Activated B cell treated with CpG ODN at 0.5 μM for 24 hours (primary cell): ENCODE measurements around the gene BRF1. TPM values are rescaled to one million over a fixed set of nuclear protein-coding genes. Genes with fewer than 3 reads are reported as not detected.

ENCODE experiments used
- ATAC-seq: fragments of 200-7000 bp; cut with Tn5 transposase; one replicate; pipeline ENCODE4 v1.10.0; 2021; ENCODE audit warnings: low read depth, mild to moderate bottlenecking, moderate library complexity
- CTCF ChIA-PET: fragments of 350-600 bp; sonication (Branson Sonifier 250); formaldehyde crosslinking; loops from one replicate; lab custom pipeline; 2021; ENCODE audit warnings: antibody characterized with exemption; lab: Charles Lee
- POLR2A ChIA-PET: fragments of 350-600 bp; sonication (Branson Sonifier 250); formaldehyde crosslinking; loops from one replicate; lab custom pipeline; 2021; ENCODE audit warnings: antibody characterized with exemption; lab: Charles Lee
- DNase-seq: peaks from one replicate; pipeline ENCODE4 v3.0.0; 2022
- H3K27ac Mint-ChIP-seq: one replicate; pipeline ENCODE4 v1.8.0; 2020; ENCODE audit warnings: mixed read lengths
- H3K27me3 Mint-ChIP-seq: one replicate; pipeline ENCODE4 v1.8.0; 2021; ENCODE audit warnings: mixed read lengths
- H3K36me3 Mint-ChIP-seq: one replicate; pipeline ENCODE4 v1.8.0; 2021; ENCODE audit warnings: low read depth, mixed read lengths
- H3K4me1 Mint-ChIP-seq: one replicate; pipeline ENCODE4 v1.8.0; 2021; ENCODE audit warnings: mixed read lengths
- H3K4me3 Mint-ChIP-seq: one replicate; pipeline ENCODE4 v1.8.0; 2020; ENCODE audit warnings: mild to moderate bottlenecking, mixed read lengths
- H3K9me3 Mint-ChIP-seq: one replicate; pipeline ENCODE4 v1.8.0; 2020; ENCODE audit warnings: mixed read lengths
- CTCF ChIP-seq: fragments of 200-600 bp; IDR thresholded peaks from one replicate; pipeline ENCODE4 v1.8.0; 2022; ENCODE audit warnings: antibody characterized with exemption, mild to moderate bottlenecking
- intact Hi-C: fragments of 100-400 bp; cut with micrococcal nuclease; formaldehyde crosslinking; loops from one replicate; pipeline ENCODE4 v1.15.1; 2024
- total RNA-seq: library from RNA; stranded (reverse); gene quantifications from 2 replicates; pipeline ENCODE4 v1.2.3, GENCODE V29; 2022

The BRF1 gene
- total RNA-seq, 1 donor from 2014 or later, result 32.8 TPM

GRCh38 chr14:105185973-105186372, 114.8 kb downstream of the BRF1 start:
- CTCF ChIA-PET, result no interaction called here
- POLR2A ChIA-PET, result no interaction called here
- Mint-ChIP-seq H3K4me3 (no peak overlapping the region), H3K27me3 (peaks cover 16% of the 10 kb centered on the region), H3K9me3 (no peaks in the 10 kb centered on the region), H3K4me1 (peaks cover 4% of the 10 kb centered on the region), H3K27ac (no peak overlapping the region), H3K36me3 (no peaks in the 10 kb centered on the region)
- DNase-seq (no peak), ATAC-seq (no peak)
- intact Hi-C loops, result no loop called here
- no peak for TF ChIP-seq CTCF

GRCh38 chr14:105185001-105185400, 115.8 kb downstream of the BRF1 start:
- Mint-ChIP-seq H3K9me3 (no peaks in the 10 kb centered on the region), H3K27me3 (peaks cover 13% of the 10 kb centered on the region), H3K36me3 (no peaks in the 10 kb centered on the region), H3K4me3 (no peak overlapping the region), H3K27ac (no peak overlapping the region), H3K4me1 (peaks cover 9% of the 10 kb centered on the region)
- TF ChIP-seq CTCF, result no peak
- DNase-seq (no peak), ATAC-seq (no peak)
- intact Hi-C loops, result no loop called here
- CTCF ChIA-PET, result no interaction called here
- POLR2A ChIA-PET, result no interaction called here

GRCh38 chr14:105184461-105184860, 116.3 kb downstream of the BRF1 start:
- TF ChIP-seq CTCF, result no peak
- Mint-ChIP-seq H3K4me3 (no peak overlapping the region), H3K36me3 (no peaks in the 10 kb centered on the region), H3K27me3 (peaks cover 8% of the 10 kb centered on the region), H3K4me1 (peaks cover 9% of the 10 kb centered on the region), H3K27ac (no peak overlapping the region), H3K9me3 (no peaks in the 10 kb centered on the region)
- POLR2A ChIA-PET, result no interaction called here
- intact Hi-C loops, result loop anchor here (5.0 kb wide), 2 partner anchors 92 to 118 kb away; partner anchors contain the start of gene BRF1
- DNase-seq, result no peak
- no peak for ATAC-seq
- CTCF ChIA-PET, result no interaction called here

- no peak overlapping the region for H3K27ac Mint-ChIP-seq
- TF ChIP-seq CTCF, result no peak
These were observed 118.3 kb downstream of the BRF1 start for GRCh38 chr14:105182296-105183020.

GRCh38 chr14:105181549-105182295, 119.1 kb downstream of the BRF1 start:
- peaks cover 9% of the 10 kb centered on the region for H3K4me1 Mint-ChIP-seq
- H3K36me3 Mint-ChIP-seq, result no peaks in the 10 kb centered on the region
- DNase-seq (no peak), ATAC-seq (no peak)
- H3K27ac Mint-ChIP-seq, result no peak overlapping the region
- peak overlapping the region; percentile 52 for H3K4me3 Mint-ChIP-seq
- intact Hi-C loops, result loop anchor here (1.0 to 5.0 kb wide), 3 partner anchors 89 to 134 kb away; partner anchors contain the start of gene BRF1
- peaks cover 5% of the 10 kb centered on the region for H3K27me3 Mint-ChIP-seq
- TF ChIP-seq CTCF, result no peak
- H3K9me3 Mint-ChIP-seq, result no peaks in the 10 kb centered on the region
- POLR2A ChIA-PET, result interaction anchor here (0.6 to 1.7 kb wide), 6 partner anchors 13 to 1262 kb away, joined by 3 to 13 read pairs (median 3); partner anchors contain the start of genes PACS2 and TEX22
- CTCF ChIA-PET, result no interaction called here

More at GRCh38 chr14:105182296-105183020, 118.3 kb downstream of the BRF1 start:
- Mint-ChIP-seq H3K27me3 (peaks cover 5% of the 10 kb centered on the region), H3K4me1 (peaks cover 9% of the 10 kb centered on the region), H3K4me3 (peak overlapping the region; percentile 42), H3K9me3 (no peaks in the 10 kb centered on the region), H3K36me3 (no peaks in the 10 kb centered on the region)
- CTCF ChIA-PET, result no interaction called here
- ATAC-seq (no peak), DNase-seq (no peak)
- POLR2A ChIA-PET, result interaction anchor here (1.7 kb wide), 1 partner anchor 132 kb away, joined by 4 read pairs; the partner anchor contains the start of gene PACS2
- intact Hi-C loops, result loop anchor here (5.0 kb wide), 2 partner anchors 90 to 120 kb away; partner anchors contain the start of gene BRF1
